Jurkat, Clone E6-1 (cell line): Measurements from ENCODE around the gene LTB.

Experiments used
- DNase-seq: peaks from one replicate; pipeline ENCODE4 v3.0.0-alpha.2; 2011; ENCODE audit warnings: low read depth, low spot score
- H3K4me3 ChIP-seq: 2 replicates; pipeline ENCODE4 v1.5.1; 2011; ENCODE audit warnings: mild to moderate bottlenecking, low read length, control low read depth, moderate library complexity

The LTB gene

DNA sequence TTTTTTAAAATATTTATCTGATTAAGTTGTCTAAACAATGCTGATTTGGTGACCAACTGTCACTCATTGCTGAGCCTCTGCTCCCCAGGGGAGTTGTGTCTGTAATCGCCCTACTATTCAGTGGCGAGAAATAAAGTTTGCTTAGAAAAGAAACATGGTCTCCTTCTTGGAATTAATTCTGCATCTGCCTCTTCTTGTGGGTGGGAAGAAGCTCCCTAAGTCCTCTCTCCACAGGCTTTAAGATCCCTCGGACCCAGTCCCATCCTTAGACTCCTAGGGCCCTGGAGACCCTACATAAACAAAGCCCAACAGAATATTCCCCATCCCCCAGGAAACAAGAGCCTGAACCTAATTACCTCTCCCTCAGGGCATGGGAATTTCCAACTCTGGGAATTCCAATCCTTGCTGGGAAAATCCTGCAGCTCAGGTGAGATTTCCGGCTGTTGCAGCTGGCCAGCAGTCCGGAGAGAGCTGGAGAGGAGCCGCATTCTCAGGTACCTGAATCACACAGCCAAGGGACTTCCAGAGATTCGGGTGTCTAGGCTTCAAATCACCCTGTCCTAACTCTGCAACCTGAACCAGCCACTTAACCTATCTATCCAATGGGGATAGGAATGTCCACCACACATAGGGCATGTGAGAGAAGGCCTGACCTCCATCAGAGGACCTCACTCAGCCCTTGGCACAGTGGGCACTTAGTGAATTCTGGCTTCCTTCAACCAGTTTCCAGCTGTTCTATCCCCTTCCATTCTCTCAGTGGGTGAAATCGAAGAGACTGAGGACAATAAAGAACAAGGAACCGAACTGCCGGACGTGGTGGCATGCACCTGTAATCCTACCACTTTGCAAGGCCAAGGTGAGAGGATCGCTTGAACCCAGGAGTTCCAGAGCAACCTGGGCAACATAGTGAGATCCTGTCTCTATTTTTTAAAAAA, 3.8 kb downstream of the LTB start:
- no peak overlapping the region for H3K4me3 ChIP-seq
- DNase-seq = no peak

DNA sequence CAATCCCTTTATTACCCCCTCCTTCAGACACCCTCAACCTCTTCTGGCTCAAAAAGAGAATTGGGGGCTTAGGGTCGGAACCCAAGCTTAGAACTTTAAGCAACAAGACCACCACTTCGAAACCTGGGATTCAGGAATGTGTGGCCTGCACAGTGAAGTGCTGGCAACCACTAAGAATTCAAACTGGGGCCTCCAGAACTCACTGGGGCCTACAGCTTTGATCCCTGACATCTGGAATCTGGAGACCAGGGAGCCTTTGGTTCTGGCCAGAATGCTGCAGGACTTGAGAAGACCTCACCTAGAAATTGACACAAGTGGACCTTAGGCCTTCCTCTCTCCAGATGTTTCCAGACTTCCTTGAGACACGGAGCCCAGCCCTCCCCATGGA, 4.7 kb downstream of the LTB start:
- no peak for DNase-seq
- no peak overlapping the region for H3K4me3 ChIP-seq

DNA sequence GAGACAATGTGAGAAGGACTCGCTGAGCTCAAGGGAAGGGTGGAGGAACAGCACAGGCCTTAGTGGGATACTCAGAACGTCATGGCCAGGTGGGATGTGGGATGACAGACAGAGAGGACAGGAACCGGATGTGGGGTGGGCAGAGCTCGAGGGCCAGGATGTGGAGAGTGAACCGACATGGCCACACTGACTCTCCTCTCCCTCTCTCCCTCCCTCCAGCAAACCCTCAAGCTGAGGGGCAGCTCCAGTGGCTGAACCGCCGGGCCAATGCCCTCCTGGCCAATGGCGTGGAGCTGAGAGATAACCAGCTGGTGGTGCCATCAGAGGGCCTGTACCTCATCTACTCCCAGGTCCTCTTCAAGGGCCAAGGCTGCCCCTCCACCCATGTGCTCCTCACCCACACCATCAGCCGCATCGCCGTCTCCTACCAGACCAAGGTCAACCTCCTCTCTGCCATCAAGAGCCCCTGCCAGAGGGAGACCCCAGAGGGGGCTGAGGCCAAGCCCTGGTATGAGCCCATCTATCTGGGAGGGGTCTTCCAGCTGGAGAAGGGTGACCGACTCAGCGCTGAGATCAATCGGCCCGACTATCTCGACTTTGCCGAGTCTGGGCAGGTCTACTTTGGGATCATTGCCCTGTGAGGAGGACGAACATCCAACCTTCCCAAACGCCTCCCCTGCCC, 5.2 kb downstream of the LTB start:
- DNase-seq = peak; percentile 62
- no peak overlapping the region for H3K4me3 ChIP-seq

DNA sequence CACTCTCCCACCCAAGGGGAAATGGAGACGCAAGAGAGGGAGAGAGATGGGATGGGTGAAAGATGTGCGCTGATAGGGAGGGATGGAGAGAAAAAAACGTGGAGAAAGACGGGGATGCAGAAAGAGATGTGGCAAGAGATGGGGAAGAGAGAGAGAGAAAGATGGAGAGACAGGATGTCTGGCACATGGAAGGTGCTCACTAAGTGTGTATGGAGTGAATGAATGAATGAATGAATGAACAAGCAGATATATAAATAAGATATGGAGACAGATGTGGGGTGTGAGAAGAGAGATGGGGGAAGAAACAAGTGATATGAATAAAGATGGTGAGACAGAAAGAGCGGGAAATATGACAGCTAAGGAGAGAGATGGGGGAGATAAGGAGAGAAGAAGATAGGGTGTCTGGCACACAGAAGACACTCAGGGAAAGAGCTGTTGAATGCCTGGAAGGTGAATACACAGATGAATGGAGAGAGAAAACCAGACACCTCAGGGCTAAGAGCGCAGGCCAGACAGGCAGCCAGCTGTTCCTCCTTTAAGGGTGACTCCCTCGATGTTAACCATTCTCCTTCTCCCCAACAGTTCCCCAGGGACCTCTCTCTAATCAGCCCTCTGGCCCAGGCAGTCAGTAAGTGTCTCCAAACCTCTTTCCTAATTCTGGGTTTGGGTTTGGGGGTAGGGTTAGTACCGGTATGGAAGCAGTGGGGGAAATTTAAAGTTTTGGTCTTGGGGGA, 6.1 kb downstream of the LTB start:
- DNase-seq = no peak
- no peak overlapping the region for H3K4me3 ChIP-seq

DNA sequence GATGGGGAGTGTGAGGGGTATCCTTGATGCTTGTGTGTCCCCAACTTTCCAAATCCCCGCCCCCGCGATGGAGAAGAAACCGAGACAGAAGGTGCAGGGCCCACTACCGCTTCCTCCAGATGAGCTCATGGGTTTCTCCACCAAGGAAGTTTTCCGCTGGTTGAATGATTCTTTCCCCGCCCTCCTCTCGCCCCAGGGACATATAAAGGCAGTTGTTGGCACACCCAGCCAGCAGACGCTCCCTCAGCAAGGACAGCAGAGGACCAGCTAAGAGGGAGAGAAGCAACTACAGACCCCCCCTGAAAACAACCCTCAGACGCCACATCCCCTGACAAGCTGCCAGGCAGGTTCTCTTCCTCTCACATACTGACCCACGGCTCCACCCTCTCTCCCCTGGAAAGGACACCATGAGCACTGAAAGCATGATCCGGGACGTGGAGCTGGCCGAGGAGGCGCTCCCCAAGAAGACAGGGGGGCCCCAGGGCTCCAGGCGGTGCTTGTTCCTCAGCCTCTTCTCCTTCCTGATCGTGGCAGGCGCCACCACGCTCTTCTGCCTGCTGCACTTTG, 6.8 kb downstream of the LTB start, which contains the start of gene TNF:
Gene TNF, plus strand, starts transcription at position 231 of the 567 bp plus-strand sequence. Its CDS starts 177 bp downstream, at position 408.
- no peak for DNase-seq
- H3K4me3 ChIP-seq = no peak within 1 kb of the TSS

DNA sequence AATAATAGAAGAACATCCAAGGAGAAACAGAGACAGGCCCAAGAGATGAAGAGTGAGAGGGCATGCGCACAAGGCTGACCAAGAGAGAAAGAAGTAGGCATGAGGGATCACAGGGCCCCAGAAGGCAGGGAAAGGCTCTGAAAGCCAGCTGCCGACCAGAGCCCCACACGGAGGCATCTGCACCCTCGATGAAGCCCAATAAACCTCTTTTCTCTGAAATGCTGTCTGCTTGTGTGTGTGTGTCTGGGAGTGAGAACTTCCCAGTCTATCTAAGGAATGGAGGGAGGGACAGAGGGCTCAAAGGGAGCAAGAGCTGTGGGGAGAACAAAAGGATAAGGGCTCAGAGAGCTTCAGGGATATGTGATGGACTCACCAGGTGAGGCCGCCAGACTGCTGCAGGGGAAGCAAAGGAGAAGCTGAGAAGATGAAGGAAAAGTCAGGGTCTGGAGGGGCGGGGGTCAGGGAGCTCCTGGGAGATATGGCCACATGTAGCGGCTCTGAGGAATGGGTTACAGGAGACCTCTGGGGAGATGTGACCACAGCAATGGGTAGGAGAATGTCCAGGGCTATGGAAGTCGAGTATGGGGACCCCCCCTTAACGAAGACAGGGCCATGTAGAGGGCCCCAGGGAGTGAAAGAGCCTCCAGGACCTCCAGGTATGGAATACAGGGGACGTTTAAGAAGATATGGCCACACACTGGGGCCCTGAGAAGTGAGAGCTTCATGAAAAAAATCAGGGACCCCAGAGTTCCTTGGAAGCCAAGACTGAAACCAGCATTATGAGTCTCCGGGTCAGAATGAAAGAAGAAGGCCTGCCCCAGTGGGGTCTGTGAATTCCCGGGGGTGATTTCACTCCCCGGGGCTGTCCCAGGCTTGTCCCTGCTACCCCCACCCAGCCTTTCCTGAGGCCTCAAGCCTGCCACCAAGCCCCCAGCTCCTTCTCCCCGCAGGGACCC, 7.8 kb downstream of the LTB start:
- no peak overlapping the region for H3K4me3 ChIP-seq
- no peak for DNase-seq

DNA sequence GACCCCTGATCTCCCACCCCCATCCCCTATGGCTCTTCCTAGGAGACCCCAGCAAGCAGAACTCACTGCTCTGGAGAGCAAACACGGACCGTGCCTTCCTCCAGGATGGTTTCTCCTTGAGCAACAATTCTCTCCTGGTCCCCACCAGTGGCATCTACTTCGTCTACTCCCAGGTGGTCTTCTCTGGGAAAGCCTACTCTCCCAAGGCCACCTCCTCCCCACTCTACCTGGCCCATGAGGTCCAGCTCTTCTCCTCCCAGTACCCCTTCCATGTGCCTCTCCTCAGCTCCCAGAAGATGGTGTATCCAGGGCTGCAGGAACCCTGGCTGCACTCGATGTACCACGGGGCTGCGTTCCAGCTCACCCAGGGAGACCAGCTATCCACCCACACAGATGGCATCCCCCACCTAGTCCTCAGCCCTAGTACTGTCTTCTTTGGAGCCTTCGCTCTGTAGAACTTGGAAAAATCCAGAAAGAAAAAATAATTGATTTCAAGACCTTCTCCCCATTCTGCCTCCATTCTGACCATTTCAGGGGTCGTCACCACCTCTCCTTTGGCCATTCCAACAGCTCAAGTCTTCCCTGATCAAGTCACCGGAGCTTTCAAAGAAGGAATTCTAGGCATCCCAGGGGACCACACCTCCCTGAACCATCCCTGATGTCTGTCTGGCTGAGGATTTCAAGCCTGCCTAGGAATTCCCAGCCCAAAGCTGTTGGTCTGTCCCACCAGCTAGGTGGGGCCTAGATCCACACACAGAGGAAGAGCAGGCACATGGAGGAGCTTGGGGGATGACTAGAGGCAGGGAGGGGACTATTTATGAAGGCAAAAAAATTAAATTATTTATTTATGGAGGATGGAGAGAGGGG, 8.8 kb downstream of the LTB start:
- no peak for DNase-seq

DNA sequence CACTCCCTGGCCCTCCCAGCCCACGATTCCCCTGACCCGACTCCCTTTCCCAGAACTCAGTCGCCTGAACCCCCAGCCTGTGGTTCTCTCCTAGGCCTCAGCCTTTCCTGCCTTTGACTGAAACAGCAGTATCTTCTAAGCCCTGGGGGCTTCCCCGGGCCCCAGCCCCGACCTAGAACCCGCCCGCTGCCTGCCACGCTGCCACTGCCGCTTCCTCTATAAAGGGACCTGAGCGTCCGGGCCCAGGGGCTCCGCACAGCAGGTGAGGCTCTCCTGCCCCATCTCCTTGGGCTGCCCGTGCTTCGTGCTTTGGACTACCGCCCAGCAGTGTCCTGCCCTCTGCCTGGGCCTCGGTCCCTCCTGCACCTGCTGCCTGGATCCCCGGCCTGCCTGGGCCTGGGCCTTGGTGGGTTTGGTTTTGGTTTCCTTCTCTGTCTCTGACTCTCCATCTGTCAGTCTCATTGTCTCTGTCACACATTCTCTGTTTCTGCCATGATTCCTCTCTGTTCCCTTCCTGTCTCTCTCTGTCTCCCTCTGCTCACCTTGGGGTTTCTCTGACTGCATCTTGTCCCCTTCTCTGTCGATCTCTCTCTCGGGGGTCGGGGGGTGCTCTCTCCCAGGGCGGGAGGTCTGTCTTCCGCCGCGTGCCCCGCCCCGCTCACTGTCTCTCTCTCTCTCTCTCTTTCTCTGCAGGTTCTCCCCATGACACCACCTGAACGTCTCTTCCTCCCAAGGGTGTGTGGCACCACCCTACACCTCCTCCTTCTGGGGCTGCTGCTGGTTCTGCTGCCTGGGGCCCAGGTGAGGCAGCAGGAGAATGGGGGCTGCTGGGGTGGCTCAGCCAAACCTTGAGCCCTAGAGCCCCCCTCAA, 9.9 kb downstream of the LTB start, which contains the start of gene LTA:
Gene LTA, plus strand, starts transcription at position 249 of the 871 bp plus-strand sequence. Its CDS starts 454 bp downstream, at position 703.
- DNase-seq = no peak
- H3K4me3 ChIP-seq = peak within 1 kb of the TSS; percentile 53

More for the DNA sequence above, 8.8 kb downstream of the LTB start:
- no peak overlapping the region for H3K4me3 ChIP-seq

DNA sequence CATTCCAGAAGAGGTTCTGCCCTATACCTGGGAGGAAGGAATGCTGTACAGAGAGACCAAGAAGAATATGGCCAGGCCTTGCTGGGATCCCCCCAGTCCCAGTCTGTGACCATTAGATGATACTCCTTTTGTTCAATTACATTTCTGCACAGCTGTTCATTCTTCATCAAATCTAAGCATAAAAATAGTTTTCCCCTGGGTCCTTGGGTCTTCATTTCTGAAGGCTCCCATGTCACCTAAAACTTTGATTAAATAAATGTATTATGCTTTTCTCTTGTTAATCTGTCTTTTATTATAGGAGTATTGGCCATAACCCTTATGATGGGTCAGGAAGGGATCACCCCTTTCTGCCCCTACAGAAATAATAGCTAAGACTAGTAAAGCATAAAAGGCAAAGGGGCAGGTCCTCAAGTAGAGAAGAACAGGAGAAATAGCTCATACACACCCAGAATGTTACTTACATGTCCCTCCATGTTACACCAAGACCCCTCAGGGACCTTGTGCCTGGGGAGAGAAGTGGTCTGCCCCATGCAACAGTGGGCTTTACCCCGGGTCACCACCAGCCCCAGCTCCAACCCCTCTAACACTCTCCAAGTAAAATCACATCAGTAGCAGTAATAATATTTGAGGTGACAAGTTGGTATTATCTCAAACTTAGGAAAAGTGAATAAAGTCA, 12.2 kb downstream of the LTB start:
- H3K4me3 ChIP-seq = no peak overlapping the region

DNA sequence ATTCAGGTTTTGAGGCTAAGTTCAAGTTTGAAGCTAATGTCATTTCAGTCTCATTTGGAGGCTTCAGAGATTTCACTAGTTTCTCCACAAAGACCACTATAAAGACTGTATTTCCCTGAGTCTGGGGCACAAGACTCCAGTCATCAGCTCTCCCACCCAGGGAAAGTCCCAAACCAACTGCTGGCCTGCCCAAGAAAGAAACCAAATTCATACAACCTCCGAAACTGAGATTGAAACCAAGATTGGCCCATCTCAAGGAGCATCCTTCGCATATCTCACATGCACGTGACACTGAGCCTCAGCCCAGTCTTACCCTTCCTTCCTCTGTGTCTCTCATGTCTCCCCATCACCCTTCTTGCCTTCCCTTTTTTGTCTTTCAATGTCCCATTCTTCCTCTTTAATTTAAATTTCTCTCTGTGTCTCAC, 13.7 kb downstream of the LTB start:
- no peak overlapping the region for H3K4me3 ChIP-seq
- peak; percentile 46 for DNase-seq

More for the DNA sequence above, 12.2 kb downstream of the LTB start:
- DNase-seq = no peak

DNA sequence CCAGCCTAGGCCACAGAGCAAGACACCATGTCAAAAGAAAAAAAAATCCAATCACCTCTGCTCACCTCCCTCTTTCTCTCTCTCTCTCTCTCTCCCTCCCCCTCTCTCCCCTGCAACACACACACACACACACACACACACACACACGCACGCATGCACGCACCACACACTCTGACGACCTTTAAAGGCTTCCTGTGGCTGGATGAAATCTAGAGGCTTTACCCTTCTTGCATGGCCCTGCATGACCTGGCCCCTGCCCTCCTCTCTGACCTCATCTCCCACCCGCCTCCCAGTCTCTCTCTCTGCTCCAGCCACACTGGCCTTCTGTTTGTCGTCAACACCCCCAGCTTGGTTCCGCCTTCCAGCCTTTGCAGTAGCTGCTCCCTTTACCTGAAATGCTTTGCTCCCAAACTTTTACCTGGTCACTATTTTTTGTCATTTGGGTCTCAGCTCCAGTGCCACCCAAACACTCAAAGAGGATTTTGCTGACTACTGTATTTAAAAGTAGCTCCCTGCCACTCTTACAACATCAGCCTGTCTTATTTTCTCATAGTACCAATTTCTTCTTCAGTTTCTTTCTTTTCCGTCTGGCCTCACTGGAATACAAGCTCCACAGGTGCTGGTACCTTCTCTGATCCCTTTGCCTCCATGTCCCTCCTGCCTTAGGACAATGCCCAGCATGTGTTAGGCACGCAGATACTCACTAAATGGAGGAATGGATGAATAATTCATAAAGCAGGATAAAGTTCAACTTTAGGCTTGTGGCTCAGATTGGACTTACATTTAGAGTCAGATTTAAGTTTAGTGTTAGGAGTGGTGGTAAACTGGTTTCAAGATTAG, 14.5 kb downstream of the LTB start:
- DNase-seq = no peak
- H3K4me3 ChIP-seq = no peak overlapping the region

DNA sequence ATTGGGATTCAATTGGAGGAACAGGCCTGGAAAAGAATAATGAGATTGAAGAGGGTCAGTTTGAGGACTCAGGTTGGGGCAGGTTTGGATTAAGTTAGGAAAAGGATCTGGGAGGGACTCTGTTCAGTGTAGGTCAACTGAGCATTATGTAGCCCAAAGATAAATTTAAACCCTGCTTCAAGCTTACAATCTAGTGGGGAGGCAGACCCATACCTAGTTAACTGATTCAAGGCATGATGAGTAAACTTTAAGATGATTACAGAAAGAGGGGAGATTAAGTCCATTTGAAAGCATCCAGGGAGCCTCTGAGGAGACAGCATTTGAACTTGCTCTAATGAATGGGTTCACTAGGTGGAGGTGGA, 21.5 kb downstream of the LTB start:
- DNase-seq = no peak
- no peak overlapping the region for H3K4me3 ChIP-seq

DNA sequence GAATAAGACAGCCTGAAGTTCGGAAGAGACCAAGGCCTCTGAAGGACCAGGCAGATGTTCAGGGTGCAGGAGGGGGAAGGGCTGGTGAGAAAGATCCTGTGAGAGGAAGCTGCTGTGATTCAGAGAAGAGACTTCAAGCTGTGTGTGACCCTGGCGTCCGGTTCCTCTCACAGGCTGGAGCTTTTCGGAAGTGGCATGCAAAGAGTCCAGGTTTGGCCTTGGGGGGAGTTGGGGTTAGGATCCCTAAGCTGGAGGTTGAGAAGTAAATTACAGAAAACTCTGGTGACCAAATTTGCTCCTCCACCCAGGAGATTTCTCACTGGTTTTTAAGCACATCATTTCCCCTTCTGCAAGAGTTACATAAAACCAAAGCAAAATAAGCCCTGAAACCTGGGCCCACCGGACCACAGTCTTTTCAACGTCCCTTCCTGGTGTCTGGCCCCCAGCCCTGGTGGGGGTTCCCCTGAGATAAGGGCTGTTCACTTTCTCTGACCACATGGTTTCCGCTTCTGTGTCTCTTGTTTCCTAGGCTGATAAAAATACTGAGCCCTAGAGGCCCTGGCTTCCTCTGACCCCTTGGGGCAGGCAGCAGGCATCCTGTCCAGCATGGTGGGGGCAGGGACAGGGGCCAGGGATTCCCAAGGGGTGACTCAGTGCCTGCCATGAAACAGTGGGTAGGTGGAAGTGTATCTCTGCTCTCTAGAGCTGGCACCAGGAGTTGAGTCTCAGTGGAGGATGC, 22.1 kb downstream of the LTB start:
- DNase-seq = peak; percentile 80
- peak overlapping the region; percentile 44 for H3K4me3 ChIP-seq

DNA sequence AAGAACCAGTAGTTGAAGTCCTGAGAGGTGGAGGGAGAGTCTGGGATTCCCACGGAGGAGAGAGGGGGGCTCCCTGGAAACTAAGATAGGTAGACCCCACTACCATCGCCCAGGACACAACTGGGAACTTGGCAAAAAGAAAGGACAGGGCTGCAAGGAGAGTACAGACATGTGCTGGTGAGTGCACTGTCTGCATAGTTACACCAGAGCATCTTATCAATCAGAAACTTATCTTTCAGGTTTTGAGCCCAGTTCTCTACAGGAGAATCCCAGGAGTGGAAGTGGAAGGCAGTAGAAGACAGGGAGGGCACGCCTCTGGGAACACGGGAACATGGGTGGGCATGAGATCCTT, 22.6 kb downstream of the LTB start:
- peak overlapping the region; percentile 44 for H3K4me3 ChIP-seq
- no peak for DNase-seq
